Muscle of arm (tissue), 14 donors: ENCODE results near the gene HIC1. TPM values are rescaled to one million over a fixed set of nuclear protein-coding genes. Genes with fewer than 3 reads are reported as not detected.
A peak's percentile ranks its signal among the peaks of the same experiment; 100 is the strongest.
"Not testable (repeated sequence)": the region's sequence is repeated elsewhere in the genome, so short reads cannot be mapped to it uniquely, and the experiment has no call there.

Experiments
- DNase-seq: peaks from one replicate; pipeline ENCODE4 v3.0.0-alpha.2; 2013
- long read RNA-seq, 11 donors: transcript quantifications; one replicate each; lab custom pipeline, GENCODE V29; 2026
- polyA plus RNA-seq, 12 donors: library from polyadenylated mRNA; unstranded; fragments of 120-200 nt; gene quantifications; one replicate each; pipeline ENCODE4 v1.2.1, GENCODE V29; 2013; ENCODE audit not compliant: insufficient read length in 12 of 12

HIC1 gene
- polyA plus RNA-seq, result 10 to 100 TPM in 11 of 12 donors, not detected in 1; 16.3 to 77.6 (median 22.9) TPM
- long read RNA-seq, donor 1, transcript HIC1-205 (2 exons, 1,134 nt), result major isoform, 5 of 5 reads
- long read RNA-seq, donor 1, partial matches to known transcripts, result 0 of 5 reads
- long read RNA-seq, donor 1, other reads (novel, unspliced or antisense), result 0 of 5 reads
- long read RNA-seq, donor 2, transcript HIC1-205 (2 exons, 1,134 nt), result major isoform, 7 of 9 reads
- long read RNA-seq, donor 2, partial matches to known transcripts, result 0 of 9 reads
- long read RNA-seq, donor 2, other reads (novel, unspliced or antisense), result 0 of 9 reads
- long read RNA-seq, donor 3, transcript HIC1-205 (2 exons, 1,134 nt), result major isoform, 10 of 18 reads
- long read RNA-seq, donor 3, partial matches to known transcripts, result 8 of 18 reads
- long read RNA-seq, donor 3, other reads (novel, unspliced or antisense), result 0 of 18 reads
- long read RNA-seq, donor 4, transcript HIC1-205 (2 exons, 1,134 nt), result major isoform, 10 of 14 reads
- long read RNA-seq, donor 4, partial matches to known transcripts, result 0 of 14 reads
- long read RNA-seq, donor 4, other reads (novel, unspliced or antisense), result 0 of 14 reads
- long read RNA-seq, donor 5, transcript HIC1-205 (2 exons, 1,134 nt), result major isoform, 23 of 26 reads
- long read RNA-seq, donor 5, partial matches to known transcripts, result 0 of 26 reads
- long read RNA-seq, donor 5, other reads (novel, unspliced or antisense), result 0 of 26 reads
- long read RNA-seq, donor 6, transcript HIC1-206 (1 exons, 725 nt), result major isoform, 5 of 10 reads
- long read RNA-seq, donor 6, transcript HIC1-205 (2 exons, 1,134 nt), result major isoform, 5 of 10 reads
- long read RNA-seq, donor 6, partial matches to known transcripts, result 0 of 10 reads
- long read RNA-seq, donor 6, other reads (novel, unspliced or antisense), result 0 of 10 reads
- long read RNA-seq, donor 7, transcript HIC1-205 (2 exons, 1,134 nt), result major isoform, 18 of 21 reads
- long read RNA-seq, donor 7, partial matches to known transcripts, result 0 of 21 reads
- long read RNA-seq, donor 7, other reads (novel, unspliced or antisense), result 0 of 21 reads
- long read RNA-seq, donor 8, transcript HIC1-205 (2 exons, 1,134 nt), result major isoform, 22 of 26 reads
- long read RNA-seq, donor 8, partial matches to known transcripts, result 0 of 26 reads
- long read RNA-seq, donor 8, other reads (novel, unspliced or antisense), result 0 of 26 reads
- long read RNA-seq, donor 9, partial matches to known transcripts, result 0 of 3 reads
- long read RNA-seq, donor 9, other reads (novel, unspliced or antisense), result 0 of 3 reads
- long read RNA-seq, donor 10, transcript HIC1-205 (2 exons, 1,134 nt), result major isoform, 13 of 22 reads
- long read RNA-seq, donor 10, transcript HIC1-206 (1 exons, 725 nt), result minor isoform, 8 of 22 reads
- long read RNA-seq, donor 10, partial matches to known transcripts, result 0 of 22 reads
- long read RNA-seq, donor 10, other reads (novel, unspliced or antisense), result 0 of 22 reads
- long read RNA-seq, donor 11, transcript HIC1-206 (1 exons, 725 nt), result minor isoform, 5 of 31 reads
- long read RNA-seq, donor 11, transcript HIC1-205 (2 exons, 1,134 nt), result major isoform, 25 of 31 reads
- long read RNA-seq, donor 11, partial matches to known transcripts, result 0 of 31 reads
- long read RNA-seq, donor 11, other reads (novel, unspliced or antisense), result 0 of 31 reads

- peak; percentile 79 for DNase-seq
Observed at GRCh38 chr17:2054512-2055291, at the start of gene HIC1. HIC1 (plus strand) TSS chr17:2055103; CDS start chr17:2056691, 1,588 bp downstream.

- no peak for DNase-seq
Observed at GRCh38 chr17:2008332-2009126, 46.4 kb upstream of the HIC1 start.

GRCh38 chr17:2009737-2010136, 45.2 kb upstream of the HIC1 start:
- DNase-seq, result no peak

GRCh38 chr17:2011411-2012371, 43.2 kb upstream of the HIC1 start:
- DNase-seq, result no peak

- no peak for DNase-seq
Observed at GRCh38 chr17:2012499-2012898, 42.4 kb upstream of the HIC1 start.

- not testable (repeated sequence) for DNase-seq
Observed at GRCh38 chr17:2013220-2013993, 41.5 kb upstream of the HIC1 start.

GRCh38 chr17:2013994-2014317, 40.9 kb upstream of the HIC1 start:
- DNase-seq, result no peak

- no peak for DNase-seq
Observed at GRCh38 chr17:2015314-2015713, 39.6 kb upstream of the HIC1 start.

- DNase-seq, result no peak
Observed at GRCh38 chr17:2016494-2016893, 38.4 kb upstream of the HIC1 start.

GRCh38 chr17:2017274-2017941, 37.5 kb upstream of the HIC1 start:
- no peak for DNase-seq

- no peak for DNase-seq
Observed at GRCh38 chr17:2018716-2019510, 36.0 kb upstream of the HIC1 start.

- DNase-seq, result no peak
Observed at GRCh38 chr17:2019723-2020122, 35.2 kb upstream of the HIC1 start.

- no peak for DNase-seq
Observed at GRCh38 chr17:2020721-2021120, 34.2 kb upstream of the HIC1 start.

GRCh38 chr17:2022647-2023240, 32.2 kb upstream of the HIC1 start:
- no peak for DNase-seq

- DNase-seq, result no peak
Observed at GRCh38 chr17:2023256-2023655, 31.6 kb upstream of the HIC1 start.
